GM23338 (cell line): ENCODE data around the gene ABCA5. TPM values are rescaled to one million over a fixed set of nuclear protein-coding genes. Genes with fewer than 3 reads are reported as not detected.

Source experiments
- ATAC-seq: fragments of 200-7000 bp; cut with Tn5 transposase; 3 replicates; pipeline ENCODE4 v1.9.1; 2020
- DNase-seq: peaks from one replicate; pipeline ENCODE4 v3.0.0-alpha.2; 2015; ENCODE audit warnings: low spot score
- H2AFZ ChIP-seq: fragments of 200-600 bp; sonication (generic); 2 replicates; pipeline ENCODE4 v1.8.0; 2016; ENCODE audit warnings: antibody characterized with exemption, mild to moderate bottlenecking, moderate library complexity
- H3F3A ChIP-seq: fragments of 200-600 bp; sonication (generic); replicated peaks from 2 replicates; pipeline ENCODE4 v1.8.0; 2017; ENCODE audit warnings: antibody characterized with exemption, mixed run types, low read depth
- H3K27ac ChIP-seq: fragments of 200-600 bp; sonication (generic); 2 replicates; pipeline ENCODE4 v1.6.1; 2016; ENCODE audit warnings: low read depth
- H3K27me3 ChIP-seq: fragments of 200-600 bp; sonication (generic); 2 replicates; pipeline ENCODE4 v1.8.0; 2016; ENCODE audit warnings: mild to moderate bottlenecking, mixed run types, moderate library complexity; ENCODE audit not compliant: insufficient read depth
- H3K36me3 ChIP-seq: fragments of 200-600 bp; sonication (generic); 2 replicates; pipeline ENCODE4 v1.8.0; 2016; ENCODE audit warnings: mild to moderate bottlenecking; ENCODE audit not compliant: insufficient read depth
- H3K4me1 ChIP-seq: fragments of 200-600 bp; sonication (generic); 2 replicates; pipeline ENCODE4 v1.8.0; 2016; ENCODE audit warnings: mild to moderate bottlenecking, moderate library complexity; ENCODE audit not compliant: insufficient read depth
- H3K4me2 ChIP-seq: fragments of 200-600 bp; sonication (generic); 2 replicates; pipeline ENCODE4 v1.7.1; 2017; ENCODE audit warnings: mixed run types
- H3K4me3 ChIP-seq: fragments of 200-600 bp; sonication (generic); 2 replicates; pipeline ENCODE4 v1.6.1; 2016; ENCODE audit warnings: mixed run types
- H3K79me2 ChIP-seq: fragments of 200-600 bp; sonication (generic); replicated peaks from 2 replicates; pipeline ENCODE4 v1.8.0; 2017; ENCODE audit warnings: mild to moderate bottlenecking; ENCODE audit not compliant: insufficient read depth
- H3K9me2 ChIP-seq: fragments of 200-600 bp; sonication (generic); 2 replicates; pipeline ENCODE4 v1.8.0; 2017; ENCODE audit not compliant: insufficient read depth
- H4K20me1 ChIP-seq: fragments of 200-600 bp; sonication (generic); replicated peaks from 2 replicates; pipeline ENCODE4 v1.8.0; 2017; ENCODE audit warnings: mild to moderate bottlenecking; ENCODE audit not compliant: insufficient read depth
- H3K27ac Mint-ChIP-seq: 2 replicates; pipeline ENCODE4 v1.8.0; 2020; ENCODE audit warnings: inconsistent platforms, mild to moderate bottlenecking, moderate library complexity, mixed read lengths
- H3K27me3 Mint-ChIP-seq: 3 replicates; pipeline ENCODE4 v1.8.0; 2022; ENCODE audit warnings: low read depth, mild to moderate bottlenecking, moderate library complexity, mixed read lengths, inconsistent platforms; ENCODE audit not compliant: insufficient read depth, poor library complexity
- H3K36me3 Mint-ChIP-seq: 3 replicates; pipeline ENCODE4 v1.8.0; 2021; ENCODE audit warnings: low read depth, mild to moderate bottlenecking, inconsistent platforms, moderate library complexity, mixed read lengths
- H3K4me1 Mint-ChIP-seq: 3 replicates; pipeline ENCODE4 v1.8.0; 2020; ENCODE audit warnings: mild to moderate bottlenecking, inconsistent platforms, mixed read lengths
- H3K4me3 Mint-ChIP-seq: 3 replicates; pipeline ENCODE4 v1.8.0; 2021; ENCODE audit warnings: moderate library complexity, mild to moderate bottlenecking, inconsistent platforms, mixed read lengths
- H3K9me3 Mint-ChIP-seq: 3 replicates; pipeline ENCODE4 v1.8.0; 2020; ENCODE audit warnings: moderate library complexity, mild to moderate bottlenecking, inconsistent platforms, mixed read lengths
- CREB1 ChIP-seq: fragments of 250-450 bp; sonication (Bioruptor Pico); IDR thresholded peaks from 2 replicates; pipeline ENCODE4 v1.5.0; 2020; ENCODE audit warnings: low read depth, mild to moderate bottlenecking, moderate library complexity
- ETS1 ChIP-seq: IDR thresholded peaks from 2 replicates; pipeline ENCODE4 v1.6.1; 2016; ENCODE audit warnings: antibody characterized with exemption
- EZH2 ChIP-seq: fragments of 200-600 bp; sonication (generic); IDR thresholded peaks from one replicate; pipeline ENCODE4 v1.8.0; 2017; ENCODE audit warnings: antibody characterized with exemption, mild to moderate bottlenecking, low read depth; ENCODE audit not compliant: unreplicated experiment
- EZH2phosphoT487 ChIP-seq: fragments of 200-600 bp; sonication (generic); IDR thresholded peaks from one replicate; pipeline ENCODE4 v1.8.1; 2018; ENCODE audit warnings: antibody characterized with exemption; ENCODE audit not compliant: unreplicated experiment
- JUNB ChIP-seq: IDR thresholded peaks from one replicate; pipeline ENCODE4 v1.6.1; 2016; ENCODE audit warnings: antibody characterized with exemption; ENCODE audit not compliant: unreplicated experiment
- NANOG ChIP-seq: IDR thresholded peaks from 2 replicates; pipeline ENCODE4 v1.6.1; 2016; ENCODE audit warnings: antibody characterized with exemption, borderline replicate concordance
- REST ChIP-seq: IDR thresholded peaks from one replicate; pipeline ENCODE4 v1.6.1; 2018; ENCODE audit warnings: antibody characterized with exemption; ENCODE audit not compliant: unreplicated experiment
- ZNF114 ChIP-seq: fragments of 250-450 bp; sonication (Bioruptor Pico); IDR thresholded peaks from 2 replicates; pipeline ENCODE4 v1.5.0; 2020; ENCODE audit warnings: mild to moderate bottlenecking, moderate library complexity
- ZNF331 ChIP-seq: fragments of 250-450 bp; sonication (Bioruptor Pico); IDR thresholded peaks from 2 replicates; pipeline ENCODE4 v1.5.0; 2020; ENCODE audit warnings: low read depth, mild to moderate bottlenecking, moderate library complexity
- polyA plus RNA-seq: library from polyadenylated mRNA; unstranded; fragments of >200 nt; fragmentation: Nextera tagmentation; extraction: Ambion mirVana; gene quantifications from 2 replicates; pipeline ENCODE4 v1.2.1, GENCODE V29; 2016
- total RNA-seq: library from RNA; depleted of rRNA; stranded (reverse); fragments of >200 nt; shearing (Covaris generic); gene quantifications from 2 replicates; pipeline ENCODE4 v1.2.3, GENCODE V29; 2014

Gene ABCA5
- total and polyA plus RNA-seq, 2 experiments from 2014 or later: 3.1 to 3.4 TPM

- no peak overlapping the region for H3K4me3 ChIP-seq
- ATAC-seq (no peak), DNase-seq (no peak)
- H3K4me1 Mint-ChIP-seq: peaks cover 20% of the 10 kb centered on the region
- no peak overlapping the region for H3K4me2 ChIP-seq
- H3K36me3 Mint-ChIP-seq: no peaks in the 10 kb centered on the region
- H3K79me2 ChIP-seq: no peaks in the 10 kb centered on the region
- no peaks in the 10 kb centered on the region for H3K27me3 Mint-ChIP-seq
- peaks cover 30% of the 10 kb centered on the region for H3K4me1 ChIP-seq
- no peak overlapping the region for H3K27ac ChIP-seq
- TF ChIP-seq NANOG (no peak), REST (no peak)
- H2AFZ ChIP-seq: no peak overlapping the region
- H3K27ac Mint-ChIP-seq: no peak overlapping the region
- H3K27me3 ChIP-seq: no peaks in the 10 kb centered on the region
- H4K20me1 ChIP-seq: no peaks in the 10 kb centered on the region
- no peaks in the 10 kb centered on the region for H3F3A ChIP-seq
- H3K9me2 ChIP-seq: no peaks in the 10 kb centered on the region
- H3K36me3 ChIP-seq: no peaks in the 10 kb centered on the region
- no peaks in the 10 kb centered on the region for H3K9me3 Mint-ChIP-seq
- no peak overlapping the region for H3K4me3 Mint-ChIP-seq
These were observed 9.3 kb downstream of the ABCA5 start for GRCh38 chr17:69317625-69318024.

DNA sequence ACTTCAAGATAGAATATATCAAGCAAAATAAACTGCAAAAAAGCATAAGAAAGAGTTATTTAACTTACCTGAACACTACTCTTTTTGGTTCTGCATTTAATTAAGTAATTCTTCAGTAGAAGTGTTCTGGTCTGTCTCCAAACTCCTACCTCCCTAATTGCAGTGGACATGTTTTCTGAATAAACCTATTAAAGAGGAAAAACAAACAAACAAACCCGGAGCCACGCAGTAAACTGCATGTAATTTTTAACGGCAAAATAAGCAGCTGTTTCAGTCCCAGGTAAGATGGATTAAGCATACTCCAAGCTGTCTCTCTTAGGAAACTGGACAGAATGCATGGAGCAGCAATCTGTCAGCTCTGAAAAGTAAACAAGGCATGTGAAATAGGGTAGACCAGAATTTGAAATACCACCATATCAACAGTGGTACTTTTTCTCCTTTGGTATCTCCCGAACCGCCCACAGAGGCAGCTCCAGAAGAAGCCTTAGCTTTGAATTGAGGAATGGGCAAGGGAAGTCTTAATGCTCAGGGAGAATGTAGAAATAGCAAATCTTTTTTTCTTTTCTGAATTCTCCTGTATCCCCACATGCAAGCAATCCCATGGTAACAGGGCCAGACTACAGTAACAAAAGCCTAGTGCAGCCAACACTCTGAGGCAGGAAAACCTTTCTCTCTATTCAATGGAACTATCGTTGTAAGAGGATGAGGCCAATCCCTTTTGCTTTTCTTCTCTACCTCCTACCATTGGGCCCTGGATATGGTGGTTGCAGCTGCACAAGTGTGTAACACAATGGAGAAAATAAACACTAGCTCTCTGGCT is 12.5 kb downstream of the ABCA5 start:
- peaks cover 9% of the 10 kb centered on the region; the same call in 2 of the 3 replicates for H3K4me1 Mint-ChIP-seq
- DNase-seq (peak; percentile 33), ATAC-seq (peak; percentile 38; the same call in 2 of the 3 replicates)
- no peaks in the 10 kb centered on the region for H3K36me3 Mint-ChIP-seq
- Histone ChIP-seq H4K20me1 (no peaks in the 10 kb centered on the region), H3K4me3 (no peak overlapping the region), H3K27ac (no peak overlapping the region), H3K9me2 (no peaks in the 10 kb centered on the region), H3K4me1 (0 out of 2 replicates have a peak, but pooled peaks cover 3% of the 10 kb centered on the region), H3F3A (no peaks in the 10 kb centered on the region), H3K4me2 (0 out of 2 replicates have a peak overlapping the region, but pooled peaks have one; percentile 30), H3K79me2 (no peaks in the 10 kb centered on the region), H3K27me3 (no peaks in the 10 kb centered on the region), H2AFZ (peak overlapping the region; percentile 60), H3K36me3 (no peaks in the 10 kb centered on the region)
- no peak overlapping the region for H3K27ac Mint-ChIP-seq
- no peak overlapping the region for H3K4me3 Mint-ChIP-seq
- TF ChIP-seq REST (no peak), ZNF331 (CRISPR knock-in tag) (no peak), EZH2phosphoT487 (no peak), ZNF114 (CRISPR knock-in tag) (no peak), ETS1 (no peak), JUNB (no peak), NANOG (no peak), EZH2 (no peak), CREB1 (CRISPR knock-in tag) (no peak)
- no peaks in the 10 kb centered on the region for H3K9me3 Mint-ChIP-seq
- no peaks in the 10 kb centered on the region for H3K27me3 Mint-ChIP-seq
